Measurements from ENCODE around the gene CARD18.

CARD18 gene

GRCh38 chr11:105156231-105156630 lies 16.7 kb upstream of the CARD18 start:
- H3K27ac ChIP-seq (ENCODE audit: low read depth, low read length) = no peak overlapping the region
- no peak overlapping the region for H3K4me3 ChIP-seq (ENCODE audit: low read length)
- no peaks in the 10 kb centered on the region for H3K27me3 ChIP-seq (ENCODE audit: control insufficient read depth, insufficient read depth, low read length)
- no peaks in the 10 kb centered on the region for H3K36me3 ChIP-seq (ENCODE audit: control insufficient read depth, insufficient read depth, low read length)
- no peaks in the 10 kb centered on the region for H3K4me1 ChIP-seq (ENCODE audit: control insufficient read depth, insufficient read depth, low read length)
- H3K9ac ChIP-seq (ENCODE audit: low read length) = no peak overlapping the region

- Histone ChIP-seq H3K36me3 (ENCODE audit: control insufficient read depth, insufficient read depth, low read length) (no peaks in the 10 kb centered on the region), H3K4me1 (ENCODE audit: control insufficient read depth, insufficient read depth, low read length) (no peaks in the 10 kb centered on the region), H3K4me3 (ENCODE audit: low read length) (no peak overlapping the region), H3K27me3 (ENCODE audit: control insufficient read depth, insufficient read depth, low read length) (no peaks in the 10 kb centered on the region), H3K9ac (ENCODE audit: low read length) (no peak overlapping the region), H3K27ac (ENCODE audit: low read depth, low read length) (no peak overlapping the region)
Observed at GRCh38 chr11:105155679-105156078, 16.1 kb upstream of the CARD18 start.

GRCh38 chr11:105153392-105153791 lies 13.8 kb upstream of the CARD18 start:
- no peaks in the 10 kb centered on the region for H3K27me3 ChIP-seq (ENCODE audit: control insufficient read depth, insufficient read depth, low read length)

GRCh38 chr11:105152560-105152959 lies 13.0 kb upstream of the CARD18 start:
- H3K27ac ChIP-seq (ENCODE audit: low read depth, low read length) = no peak overlapping the region

More at GRCh38 chr11:105153392-105153791, 13.8 kb upstream of the CARD18 start:
- no peaks in the 10 kb centered on the region for H3K36me3 ChIP-seq (ENCODE audit: control insufficient read depth, insufficient read depth, low read length)
- no peak overlapping the region for H3K9ac ChIP-seq (ENCODE audit: low read length)
- H3K4me1 ChIP-seq (ENCODE audit: control insufficient read depth, insufficient read depth, low read length) = no peaks in the 10 kb centered on the region
- no peak overlapping the region for H3K4me3 ChIP-seq (ENCODE audit: low read length)
- no peak overlapping the region for H3K27ac ChIP-seq (ENCODE audit: low read depth, low read length)

GRCh38 chr11:105152021-105152512 lies 12.5 kb upstream of the CARD18 start:
- H3K4me1 ChIP-seq (ENCODE audit: control insufficient read depth, insufficient read depth, low read length) = no peaks in the 10 kb centered on the region
- H3K4me3 ChIP-seq (ENCODE audit: low read length) = no peak overlapping the region
- no peak overlapping the region for H3K27ac ChIP-seq (ENCODE audit: low read depth, low read length)
- H3K9ac ChIP-seq (ENCODE audit: low read length) = no peak overlapping the region
- H3K36me3 ChIP-seq (ENCODE audit: control insufficient read depth, insufficient read depth, low read length) = no peaks in the 10 kb centered on the region
- H3K27me3 ChIP-seq (ENCODE audit: control insufficient read depth, insufficient read depth, low read length) = no peaks in the 10 kb centered on the region

More at GRCh38 chr11:105152560-105152959, 13.0 kb upstream of the CARD18 start:
- no peak overlapping the region for H3K9ac ChIP-seq (ENCODE audit: low read length)
- no peak overlapping the region for H3K4me3 ChIP-seq (ENCODE audit: low read length)
- no peaks in the 10 kb centered on the region for H3K27me3 ChIP-seq (ENCODE audit: control insufficient read depth, insufficient read depth, low read length)
- no peaks in the 10 kb centered on the region for H3K4me1 ChIP-seq (ENCODE audit: control insufficient read depth, insufficient read depth, low read length)
- H3K36me3 ChIP-seq (ENCODE audit: control insufficient read depth, insufficient read depth, low read length) = no peaks in the 10 kb centered on the region

- H3K36me3 ChIP-seq (ENCODE audit: control insufficient read depth, insufficient read depth, low read length) = no peaks in the 10 kb centered on the region
- H3K27ac ChIP-seq (ENCODE audit: low read depth, low read length) = no peak overlapping the region
- no peaks in the 10 kb centered on the region for H3K4me1 ChIP-seq (ENCODE audit: control insufficient read depth, insufficient read depth, low read length)
- H3K27me3 ChIP-seq (ENCODE audit: control insufficient read depth, insufficient read depth, low read length) = no peaks in the 10 kb centered on the region
- no peak overlapping the region for H3K9ac ChIP-seq (ENCODE audit: low read length)
- no peak overlapping the region for H3K4me3 ChIP-seq (ENCODE audit: low read length)
Observed at GRCh38 chr11:105149477-105149876, 9.9 kb upstream of the CARD18 start.

- Histone ChIP-seq H3K9ac (ENCODE audit: low read length) (no peak overlapping the region), H3K4me1 (ENCODE audit: control insufficient read depth, insufficient read depth, low read length) (no peaks in the 10 kb centered on the region), H3K4me3 (ENCODE audit: low read length) (no peak overlapping the region), H3K36me3 (ENCODE audit: control insufficient read depth, insufficient read depth, low read length) (no peaks in the 10 kb centered on the region), H3K27ac (ENCODE audit: low read depth, low read length) (no peak overlapping the region), H3K27me3 (ENCODE audit: control insufficient read depth, insufficient read depth, low read length) (no peaks in the 10 kb centered on the region)
Observed at GRCh38 chr11:105148241-105148640, 8.7 kb upstream of the CARD18 start.

- Histone ChIP-seq H3K4me1 (ENCODE audit: control insufficient read depth, insufficient read depth, low read length) (no peaks in the 10 kb centered on the region), H3K9ac (ENCODE audit: low read length) (no peak overlapping the region), H3K27ac (ENCODE audit: low read depth, low read length) (no peak overlapping the region), H3K27me3 (ENCODE audit: control insufficient read depth, insufficient read depth, low read length) (no peaks in the 10 kb centered on the region), H3K4me3 (ENCODE audit: low read length) (no peak overlapping the region), H3K36me3 (ENCODE audit: control insufficient read depth, insufficient read depth, low read length) (no peaks in the 10 kb centered on the region)
Observed at GRCh38 chr11:105144887-105145286, 5.3 kb upstream of the CARD18 start.

GRCh38 chr11:105142167-105142566 lies 2.6 kb upstream of the CARD18 start:
- H3K4me3 ChIP-seq (ENCODE audit: low read length) = no peak overlapping the region
- H3K36me3 ChIP-seq (ENCODE audit: control insufficient read depth, insufficient read depth, low read length) = no peaks in the 10 kb centered on the region
- H3K9ac ChIP-seq (ENCODE audit: low read length) = no peak overlapping the region
- no peak overlapping the region for H3K27ac ChIP-seq (ENCODE audit: low read depth, low read length)
- H3K4me1 ChIP-seq (ENCODE audit: control insufficient read depth, insufficient read depth, low read length) = no peaks in the 10 kb centered on the region
- H3K27me3 ChIP-seq (ENCODE audit: control insufficient read depth, insufficient read depth, low read length) = no peaks in the 10 kb centered on the region

- H3K27me3 ChIP-seq (ENCODE audit: control insufficient read depth, insufficient read depth, low read length) = no peaks in the 10 kb centered on the region
- no peak overlapping the region for H3K27ac ChIP-seq (ENCODE audit: low read depth, low read length)
- H3K36me3 ChIP-seq (ENCODE audit: control insufficient read depth, insufficient read depth, low read length) = no peaks in the 10 kb centered on the region
- no peak overlapping the region for H3K9ac ChIP-seq (ENCODE audit: low read length)
- no peaks in the 10 kb centered on the region for H3K4me1 ChIP-seq (ENCODE audit: control insufficient read depth, insufficient read depth, low read length)
- no peak overlapping the region for H3K4me3 ChIP-seq (ENCODE audit: low read length)
Observed at GRCh38 chr11:105137286-105137685, 2.3 kb downstream of the CARD18 start.

GRCh38 chr11:105135883-105136282 lies 3.7 kb downstream of the CARD18 start:
- no peaks in the 10 kb centered on the region for H3K4me1 ChIP-seq (ENCODE audit: control insufficient read depth, insufficient read depth, low read length)
- H3K9ac ChIP-seq (ENCODE audit: low read length) = no peak overlapping the region
- no peak overlapping the region for H3K27ac ChIP-seq (ENCODE audit: low read depth, low read length)
- H3K4me3 ChIP-seq (ENCODE audit: low read length) = no peak overlapping the region
- no peaks in the 10 kb centered on the region for H3K27me3 ChIP-seq (ENCODE audit: control insufficient read depth, insufficient read depth, low read length)
- H3K36me3 ChIP-seq (ENCODE audit: control insufficient read depth, insufficient read depth, low read length) = no peaks in the 10 kb centered on the region

GRCh38 chr11:105132716-105133511 lies 6.7 kb downstream of the CARD18 start:
- H3K27me3 ChIP-seq (ENCODE audit: control insufficient read depth, insufficient read depth, low read length) = no peaks in the 10 kb centered on the region
- H3K4me3 ChIP-seq (ENCODE audit: low read length) = no peak overlapping the region
- no peak overlapping the region for H3K9ac ChIP-seq (ENCODE audit: low read length)
- no peaks in the 10 kb centered on the region for H3K4me1 ChIP-seq (ENCODE audit: control insufficient read depth, insufficient read depth, low read length)
- no peak overlapping the region for H3K27ac ChIP-seq (ENCODE audit: low read depth, low read length)
- H3K36me3 ChIP-seq (ENCODE audit: control insufficient read depth, insufficient read depth, low read length) = no peaks in the 10 kb centered on the region
